Tibial nerve (tissue), 4 donors: ENCODE data around the gene KRTAP2-4. TPM values are rescaled to one million over a fixed set of nuclear protein-coding genes. Genes with fewer than 3 reads are reported as not detected.
"Not testable (repeated sequence)": the region's sequence is repeated elsewhere in the genome, so short reads cannot be mapped to it uniquely, and the experiment has no call there.

Experiments used
- DNase-seq, 2 donors: peaks; one replicate each; pipeline ENCODE4 v3.0.0-alpha.2; 2019; ENCODE audit warnings: low spot score in 2 of 2
- H3K27ac ChIP-seq, 4 donors: fragments of 200-600 bp; sonication (generic) in 3 of 4; one replicate each; pipeline ENCODE4 v1.5.1; 2017 to 2019; ENCODE audit warnings: mild to moderate bottlenecking in 1 of 4
- H3K27me3 ChIP-seq, 2 donors: fragments of 200-600 bp; sonication (generic) in 1 of 2; one replicate each; pipeline versions ENCODE4 v1.5.1 to v1.6.0; 2017 to 2019
- H3K36me3 ChIP-seq, 3 donors: fragments of 200-600 bp; sonication (generic); one replicate each; pipeline ENCODE4 v1.5.1; 2018 to 2019
- H3K4me1 ChIP-seq, 4 donors: fragments of 200-600 bp; sonication (generic) in 3 of 4; one replicate each; pipeline ENCODE4 v1.5.1; 2017 to 2019
- H3K4me3 ChIP-seq, 4 donors: fragments of 200-600 bp; sonication (generic) in 3 of 4; one replicate each; pipeline ENCODE4 v1.5.1; 2017 to 2019; ENCODE audit warnings: mild to moderate bottlenecking in 1 of 4, moderate library complexity in 1 of 4
- H3K9me3 ChIP-seq, 4 donors: fragments of 200-600 bp; sonication (generic) in 3 of 4; one replicate each; pipeline ENCODE4 v1.5.1; 2017 to 2019
- CTCF ChIP-seq, 5 experiments: fragments of 200-600 bp in 3 of 5; fragments of 450-650 bp in 2 of 5; sonication (generic) in 3 of 5; IDR thresholded peaks; one replicate each; pipeline ENCODE4 v1.5.1; 2016 to 2019; ENCODE audit warnings: antibody characterized with exemption in 5 of 5, mild to moderate bottlenecking in 3 of 5, moderate library complexity in 2 of 5
- EP300 ChIP-seq, 2 donors: sonication (generic); formaldehyde crosslinking; IDR thresholded peaks; one replicate each; pipeline ENCODE4 v1.6.1; 2017; ENCODE audit warnings: antibody characterized with exemption in 2 of 2, mild to moderate bottlenecking in 1 of 2
- POLR2A ChIP-seq, 2 donors: fragments of 450-650 bp; IDR thresholded peaks; one replicate each; pipeline ENCODE4 v1.6.1; 2017; ENCODE audit warnings: antibody characterized with exemption in 2 of 2, mild to moderate bottlenecking in 2 of 2, moderate library complexity in 2 of 2
- WGBS, 2 donors: methylation state at CpG; one replicate each; pipeline ENCODE4 v1.1.5; 2018; 5-methylcytosine and 5-hydroxymethylcytosine counted together
- total RNA-seq, 4 donors: library from RNA; depleted of rRNA; stranded (reverse); fragments of >200 nt; gene quantifications; one replicate each; pipeline ENCODE4 v1.1.0, GENCODE V29; 2016

KRTAP2-4 gene
- total RNA-seq, 4 donors from 2014 or later: not detected

- H3K36me3 ChIP-seq: no peaks in the 10 kb centered on the region
These were observed 8.0 kb upstream of the KRTAP2-4 start for GRCh38 chr17:41073676-41074075.

GRCh38 chr17:41071606-41072360 lies 6.1 kb upstream of the KRTAP2-4 start:
- WGBS, 2 donors: 88 to 97% methylated on average over 5 of the region's 5 CpGs
- no peaks in the 10 kb centered on the region for H3K9me3 ChIP-seq
- no peak for DNase-seq
- TF ChIP-seq CTCF (IDR thresholded peaks at IDR 0.05) (no peak), POLR2A (IDR thresholded peaks at IDR 0.05) (no peak), EP300 (IDR thresholded peaks at IDR 0.05) (no peak)
- no peak overlapping the region for H3K4me3 ChIP-seq
- H3K27ac ChIP-seq: no peak overlapping the region
- no peaks in the 10 kb centered on the region for H3K4me1 ChIP-seq
- H3K27me3 ChIP-seq: no peaks in the 10 kb centered on the region
- no peaks in the 10 kb centered on the region for H3K36me3 ChIP-seq

More at GRCh38 chr17:41073676-41074075, 8.0 kb upstream of the KRTAP2-4 start:
- TF ChIP-seq EP300 (IDR thresholded peaks at IDR 0.05) (no peak), POLR2A (IDR thresholded peaks at IDR 0.05) (no peak), CTCF (IDR thresholded peaks at IDR 0.05) (no peak)
- Histone ChIP-seq H3K9me3 (no peaks in the 10 kb centered on the region), H3K27me3 (no peaks in the 10 kb centered on the region), H3K27ac (no peak overlapping the region), H3K4me1 (no peaks in the 10 kb centered on the region), H3K4me3 (no peak overlapping the region)
- no peak for DNase-seq
- 88 to 92% methylated on average over 2 of the region's 2 CpGs for WGBS, 2 donors

- H3K36me3 ChIP-seq: no peaks in the 10 kb centered on the region
- WGBS, 2 donors: 78 to 80% methylated on average over 3 of the region's 3 CpGs
- no peak overlapping the region for H3K27ac ChIP-seq
- H3K27me3 ChIP-seq: no peaks in the 10 kb centered on the region
- no peak for TF ChIP-seq EP300 (IDR thresholded peaks at IDR 0.05)
- TF ChIP-seq POLR2A (IDR thresholded peaks at IDR 0.05): no peak
- no peak for TF ChIP-seq CTCF (IDR thresholded peaks at IDR 0.05)
- no peak for DNase-seq
- no peaks in the 10 kb centered on the region for H3K9me3 ChIP-seq
- H3K4me1 ChIP-seq: no peaks in the 10 kb centered on the region
- no peak overlapping the region for H3K4me3 ChIP-seq
These were observed 3.4 kb upstream of the KRTAP2-4 start for GRCh38 chr17:41069031-41069430.

GRCh38 chr17:41067281-41067680 lies 1.6 kb upstream of the KRTAP2-4 start:
- no peak overlapping the region for H3K27ac ChIP-seq
- no peaks in the 10 kb centered on the region for H3K27me3 ChIP-seq
- no peaks in the 10 kb centered on the region for H3K36me3 ChIP-seq
- H3K9me3 ChIP-seq: no peaks in the 10 kb centered on the region
- no peak overlapping the region for H3K4me3 ChIP-seq
- no peaks in the 10 kb centered on the region for H3K4me1 ChIP-seq
- TF ChIP-seq CTCF (IDR thresholded peaks at IDR 0.05): no peak
- no peak for TF ChIP-seq POLR2A (IDR thresholded peaks at IDR 0.05)
- TF ChIP-seq EP300 (IDR thresholded peaks at IDR 0.05): no peak
- no peak for DNase-seq

- H3K36me3 ChIP-seq, H3K27me3 ChIP-seq, H3K4me1 ChIP-seq, H3K9me3 ChIP-seq, H3K27ac ChIP-seq, H3K4me3 ChIP-seq, DNase-seq: not testable (repeated sequence)
- WGBS, 2 donors: 80 to 82% methylated on average over 7 of the region's 16 CpGs
These were observed 526 bp downstream of the KRTAP2-4 start for GRCh38 chr17:41065016-41065689.
